Ishikawa (cell line): ENCODE data around the gene CHRDL2.

Source experiments
- CEBPB ChIP-seq: IDR thresholded peaks from 2 replicates; pipeline ENCODE4 v1.6.1; 2012
- EGR1 ChIP-seq: IDR thresholded peaks from 2 replicates; pipeline ENCODE4 v1.6.1; 2012
- EP300 ChIP-seq: IDR thresholded peaks from 2 replicates; pipeline ENCODE4 v1.6.1; 2012; ENCODE audit warnings: borderline replicate concordance
- RAD21 ChIP-seq: IDR thresholded peaks from 2 replicates; pipeline ENCODE4 v1.6.1; 2012; ENCODE audit warnings: low read depth
- TAF1 ChIP-seq: IDR thresholded peaks from 2 replicates; pipeline ENCODE4 v1.6.1; 2012; ENCODE audit warnings: low read depth, mild to moderate bottlenecking

- no peak for TF ChIP-seq CEBPB
- TF ChIP-seq TAF1, result no peak
- TF ChIP-seq EP300, result no peak
- no peak for TF ChIP-seq RAD21
- TF ChIP-seq EGR1, result no peak
Measured at GRCh38 chr11:74673693-74674360, 57.4 kb downstream of the CHRDL2 start.
